ENCODE results near the gene SCGB3A2.

DNA sequence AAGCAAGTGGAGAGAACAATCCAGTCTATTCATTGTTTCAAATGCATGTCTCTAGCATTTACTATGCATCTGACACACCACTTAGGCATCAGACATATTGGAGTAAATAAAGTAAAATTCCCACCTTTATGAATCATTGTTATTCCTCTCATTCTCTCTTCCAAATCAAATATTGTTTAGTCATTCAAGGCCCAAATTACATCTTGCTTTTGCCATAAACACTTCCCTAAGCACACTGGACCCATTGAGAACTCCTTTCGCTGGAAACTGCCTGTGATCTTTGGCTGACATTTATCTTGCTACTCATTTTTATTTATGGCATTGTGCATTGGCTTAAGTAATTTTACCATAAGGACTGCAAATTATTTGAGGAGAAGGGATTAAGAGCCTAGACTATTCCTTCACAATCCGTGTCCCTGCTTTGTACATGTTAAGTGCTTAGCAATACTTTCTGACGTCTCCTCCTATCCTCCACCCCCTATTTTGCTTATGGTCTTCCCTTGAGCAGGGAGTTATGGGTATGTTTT lies 20.4 kb downstream of the SCGB3A2 start:
- TF ChIP-seq EZH2 (IDR thresholded peaks at IDR 0.05; ENCODE audit: borderline replicate concordance, low read length): no peak
- TF ChIP-seq, protein P1, sequence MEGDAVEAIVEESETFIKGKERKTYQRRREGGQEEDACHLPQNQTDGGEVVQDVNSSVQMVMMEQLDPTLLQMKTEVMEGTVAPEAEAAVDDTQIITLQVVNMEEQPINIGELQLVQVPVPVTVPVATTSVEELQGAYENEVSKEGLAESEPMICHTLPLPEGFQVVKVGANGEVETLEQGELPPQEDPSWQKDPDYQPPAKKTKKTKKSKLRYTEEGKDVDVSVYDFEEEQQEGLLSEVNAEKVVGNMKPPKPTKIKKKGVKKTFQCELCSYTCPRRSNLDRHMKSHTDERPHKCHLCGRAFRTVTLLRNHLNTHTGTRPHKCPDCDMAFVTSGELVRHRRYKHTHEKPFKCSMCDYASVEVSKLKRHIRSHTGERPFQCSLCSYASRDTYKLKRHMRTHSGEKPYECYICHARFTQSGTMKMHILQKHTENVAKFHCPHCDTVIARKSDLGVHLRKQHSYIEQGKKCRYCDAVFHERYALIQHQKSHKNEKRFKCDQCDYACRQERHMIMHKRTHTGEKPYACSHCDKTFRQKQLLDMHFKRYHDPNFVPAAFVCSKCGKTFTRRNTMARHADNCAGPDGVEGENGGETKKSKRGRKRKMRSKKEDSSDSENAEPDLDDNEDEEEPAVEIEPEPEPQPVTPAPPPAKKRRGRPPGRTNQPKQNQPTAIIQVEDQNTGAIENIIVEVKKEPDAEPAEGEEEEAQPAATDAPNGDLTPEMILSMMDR (IDR thresholded peaks at IDR 0.05; ENCODE audit: low read length): no peak
